Measurements from ENCODE around the gene LRRC3.

The LRRC3 gene

GRCh38 chr21:44478801-44479167, 23.5 kb downstream of the LRRC3 start:
- DNase-seq (ENCODE audit: low spot score): no peak

DNA sequence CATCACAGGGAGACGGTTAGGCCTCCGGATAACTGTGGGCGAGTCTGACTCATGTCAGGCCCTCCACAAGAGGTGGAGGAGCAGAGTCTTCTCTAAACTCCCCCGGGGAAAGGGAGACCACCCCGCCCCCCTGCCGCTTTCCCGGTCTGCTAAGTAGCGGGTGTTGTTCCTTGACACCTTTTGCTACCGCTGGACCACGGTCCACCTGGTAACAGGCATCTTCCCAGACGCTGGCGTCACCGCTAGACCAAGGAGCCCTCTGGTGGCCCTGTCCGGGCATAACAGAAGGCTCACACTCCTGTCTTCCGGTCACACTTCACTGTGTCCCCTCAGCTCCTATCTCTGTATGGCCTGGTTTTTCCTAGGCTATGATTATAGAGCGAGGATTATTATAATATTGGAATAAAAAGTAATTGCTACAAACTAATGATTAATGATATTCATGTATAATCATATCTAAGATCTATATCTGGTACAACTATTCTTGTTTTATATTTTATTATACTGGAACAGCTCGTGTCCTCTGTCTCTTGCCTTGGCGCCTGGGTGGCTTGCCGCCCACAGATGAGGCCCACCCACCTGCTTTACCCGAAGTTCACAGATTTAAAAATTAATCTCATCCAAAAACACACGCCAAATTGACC, 24.4 kb downstream of the LRRC3 start:
- DNase-seq (ENCODE audit: low spot score): peak; percentile 47

GRCh38 chr21:44480200-44481053, 25.1 kb downstream of the LRRC3 start:
- DNase-seq (ENCODE audit: low spot score): no peak

- DNase-seq (ENCODE audit: low spot score): no peak
Observed at GRCh38 chr21:44482581-44483287, 27.4 kb downstream of the LRRC3 start.

- no peak for DNase-seq (ENCODE audit: low spot score)
Observed at GRCh38 chr21:44483288-44484237, 28.3 kb downstream of the LRRC3 start.

GRCh38 chr21:44484498-44485253, 29.4 kb downstream of the LRRC3 start:
- DNase-seq (ENCODE audit: low spot score): no peak

DNA sequence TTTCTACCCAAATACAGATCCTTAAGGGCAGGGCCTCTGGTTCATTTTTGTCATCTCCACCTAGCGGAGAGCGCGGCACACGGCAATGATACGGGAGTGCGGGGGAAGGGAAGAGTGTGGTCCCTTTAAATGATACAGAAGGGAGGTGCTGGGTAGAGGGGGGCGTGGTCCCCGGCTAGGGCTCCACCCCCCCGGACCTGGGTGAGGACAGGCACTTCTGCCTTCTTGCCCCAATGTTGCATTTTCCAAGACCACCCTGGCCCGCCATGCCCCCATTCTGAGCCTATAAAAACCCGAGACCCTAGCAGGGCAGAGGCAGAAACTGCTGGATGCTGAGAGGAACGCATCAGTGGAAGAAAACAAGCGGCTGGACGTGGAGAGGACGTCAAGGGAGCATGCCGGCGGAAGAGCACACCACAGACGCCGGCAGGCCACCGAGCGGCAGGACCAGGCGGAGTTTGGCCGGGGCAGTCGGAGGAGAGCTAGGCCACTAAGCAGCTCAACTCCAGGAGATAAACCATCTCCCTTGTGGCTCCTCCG, 30.0 kb downstream of the LRRC3 start:
- DNase-seq (ENCODE audit: low spot score): peak; percentile 21

GRCh38 chr21:44485796-44486195, 30.5 kb downstream of the LRRC3 start:
- no peak for DNase-seq (ENCODE audit: low spot score)

DNA sequence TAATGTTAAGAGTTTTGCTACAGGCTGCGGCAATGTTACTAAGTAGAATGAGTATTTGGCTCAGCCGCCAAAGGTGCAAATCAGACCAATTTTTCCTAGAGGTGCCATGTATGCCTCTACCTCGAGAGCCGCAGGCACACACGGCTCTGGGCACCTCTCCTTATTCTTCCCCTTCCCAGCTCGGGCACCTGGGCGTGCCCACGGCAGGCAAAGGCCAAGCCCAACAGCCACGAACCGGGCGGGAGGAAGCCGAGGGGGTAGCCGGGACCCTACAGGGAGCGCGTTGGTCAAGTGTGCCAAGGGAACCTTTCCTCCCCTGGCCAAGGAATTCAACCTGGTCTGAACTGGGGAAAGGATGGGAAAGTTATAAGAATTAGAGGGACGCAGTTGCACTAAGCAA, 31.0 kb downstream of the LRRC3 start:
- no peak for DNase-seq (ENCODE audit: low spot score)

DNA sequence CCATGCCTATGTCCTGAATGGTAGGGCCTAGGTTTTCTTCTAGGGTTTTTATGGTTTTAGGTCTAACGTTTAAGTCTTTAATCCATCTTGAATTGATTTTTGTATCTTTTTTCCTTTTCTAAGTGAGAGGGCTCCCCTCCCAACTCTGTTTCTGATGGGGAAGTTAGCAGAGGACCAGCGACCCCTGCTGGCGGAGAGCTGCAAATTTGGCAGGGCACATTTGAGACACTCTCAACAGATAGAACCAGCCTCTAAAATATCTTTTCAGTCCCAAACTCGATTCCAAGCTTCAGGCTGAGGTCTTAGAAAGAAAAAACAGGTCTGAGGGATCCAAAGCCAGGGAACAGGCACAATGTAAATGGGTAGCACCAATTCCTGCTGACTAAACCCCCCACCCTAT, 32.5 kb downstream of the LRRC3 start:
- peak; percentile 38 for DNase-seq (ENCODE audit: low spot score)

GRCh38 chr21:44489962-44490361, 34.7 kb downstream of the LRRC3 start:
- DNase-seq (ENCODE audit: low spot score): no peak

DNA sequence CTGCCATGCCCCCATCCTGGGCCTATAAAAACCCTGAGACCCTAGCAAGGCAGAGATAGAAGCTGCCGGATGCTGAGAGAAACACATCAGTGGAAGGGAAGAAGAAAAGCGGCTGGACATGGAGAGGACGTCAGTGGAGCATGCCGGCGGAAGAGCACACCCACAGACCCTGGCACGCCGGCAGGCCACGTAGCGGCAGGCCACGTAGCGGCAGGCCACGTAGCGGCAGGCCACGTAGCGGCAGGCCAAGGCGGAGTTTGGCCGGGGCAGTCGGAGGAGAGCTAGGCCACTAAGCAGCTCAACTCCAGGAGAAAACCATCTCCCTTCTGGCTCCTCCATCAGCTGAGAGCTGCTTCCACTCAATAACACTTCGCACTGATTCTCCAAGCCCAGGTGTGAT, 35.1 kb downstream of the LRRC3 start:
- DNase-seq (ENCODE audit: low spot score): no peak

DNA sequence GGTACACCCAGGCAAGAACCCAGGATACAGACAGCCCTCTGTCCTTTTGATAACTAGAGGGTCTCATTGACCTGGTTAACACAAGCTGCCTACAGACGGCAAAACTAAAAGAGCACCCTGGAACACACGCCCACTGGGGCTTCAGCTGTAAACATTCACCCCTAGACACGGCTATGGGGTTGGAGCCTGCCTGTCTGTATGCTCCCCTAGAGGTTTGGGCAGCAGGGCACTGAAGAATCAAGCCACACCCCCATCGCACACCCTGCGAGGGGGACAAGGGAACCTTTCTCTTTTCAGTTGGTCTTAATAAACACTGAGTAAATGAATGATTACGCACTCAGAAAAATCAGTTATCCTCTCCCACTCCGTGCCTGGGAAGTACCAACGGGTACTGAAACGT, 35.5 kb downstream of the LRRC3 start:
- no peak for DNase-seq (ENCODE audit: low spot score)

- no peak for DNase-seq (ENCODE audit: low spot score)
Observed at GRCh38 chr21:44492567-44493385, 37.5 kb downstream of the LRRC3 start.

DNA sequence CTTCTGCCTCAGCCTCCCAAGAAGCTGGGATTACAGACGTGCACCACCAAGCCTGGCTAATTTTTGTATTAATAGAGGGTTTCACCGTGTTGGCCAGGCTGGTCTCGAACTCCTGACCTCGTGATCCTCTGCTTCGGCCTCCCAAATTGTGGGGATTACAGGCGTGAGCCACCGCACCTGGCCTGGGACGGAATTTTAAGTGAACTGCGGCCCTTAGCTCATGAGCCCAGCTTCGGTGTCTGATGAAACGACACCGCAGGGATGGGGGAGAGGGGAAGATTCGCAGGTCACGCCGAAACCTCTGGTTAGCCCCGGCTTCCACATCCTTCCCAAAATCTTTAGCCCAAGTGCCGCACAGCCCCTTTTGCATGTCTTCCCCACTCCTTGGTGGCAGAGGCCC, 39.1 kb downstream of the LRRC3 start:
- DNase-seq (ENCODE audit: low spot score): no peak

- DNase-seq (ENCODE audit: low spot score): no peak
Observed at GRCh38 chr21:44494956-44495355, 39.6 kb downstream of the LRRC3 start.

DNA sequence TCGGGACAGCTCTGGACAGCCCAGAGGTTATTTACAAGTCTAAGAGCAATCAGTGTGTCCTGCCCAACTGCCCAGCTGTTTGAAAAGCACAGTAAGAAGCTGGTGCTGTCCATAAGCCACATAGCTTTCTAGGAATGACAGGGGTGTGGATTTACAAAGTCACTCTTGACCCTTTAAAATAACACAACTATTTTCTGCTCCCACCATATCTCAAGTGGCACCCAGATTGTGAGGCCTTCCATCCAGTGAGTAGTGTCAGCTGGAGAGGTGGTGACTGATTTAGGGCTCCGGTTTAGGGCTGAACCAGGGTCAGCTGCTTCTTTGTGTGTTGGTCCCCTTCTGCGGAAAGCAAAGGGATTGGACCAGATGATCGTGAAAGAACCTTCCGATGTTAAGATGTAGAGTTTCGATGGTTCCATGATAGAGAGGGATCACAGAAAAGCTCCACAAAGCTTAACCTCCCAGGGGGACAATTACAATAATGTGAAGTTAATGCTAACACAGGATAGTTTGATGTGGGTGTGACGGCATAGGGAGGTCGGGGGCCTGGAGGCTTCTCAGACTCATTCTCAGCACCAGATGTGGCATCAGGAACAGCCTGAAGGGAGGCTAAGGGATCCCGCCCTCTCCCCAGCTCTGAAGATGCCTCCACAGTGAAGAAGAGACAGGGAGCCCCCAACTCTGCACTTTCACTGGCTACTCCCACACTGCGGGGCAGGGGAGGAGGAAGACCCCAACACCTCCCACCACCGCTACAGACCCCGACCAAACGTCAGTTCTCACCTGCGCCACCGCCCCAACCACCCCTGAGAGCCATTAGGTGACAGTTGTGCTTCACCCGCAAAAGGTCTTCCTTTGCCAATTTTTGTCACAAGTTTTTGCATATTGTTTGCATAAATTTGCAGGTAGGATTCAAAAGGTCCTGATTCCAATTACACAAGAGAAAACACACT, 40.6 kb downstream of the LRRC3 start:
- DNase-seq (ENCODE audit: low spot score): no peak

All from CD4-positive, alpha-beta T cell treated with Interleukin-2 at 100 ng/mL for 4 hours (primary cell).